Aortic smooth muscle cell (primary cell): ENCODE results near the gene PAMR1. TPM values are rescaled to one million over a fixed set of nuclear protein-coding genes. Genes with fewer than 3 reads are reported as not detected.

Experiments
- total RNA-seq: library from RNA; depleted of rRNA; stranded (reverse); fragments of >200 nt; gene quantifications from 2 replicates; pipeline ENCODE4 v1.2.3, GENCODE V29; 2014

The PAMR1 gene, protein sequence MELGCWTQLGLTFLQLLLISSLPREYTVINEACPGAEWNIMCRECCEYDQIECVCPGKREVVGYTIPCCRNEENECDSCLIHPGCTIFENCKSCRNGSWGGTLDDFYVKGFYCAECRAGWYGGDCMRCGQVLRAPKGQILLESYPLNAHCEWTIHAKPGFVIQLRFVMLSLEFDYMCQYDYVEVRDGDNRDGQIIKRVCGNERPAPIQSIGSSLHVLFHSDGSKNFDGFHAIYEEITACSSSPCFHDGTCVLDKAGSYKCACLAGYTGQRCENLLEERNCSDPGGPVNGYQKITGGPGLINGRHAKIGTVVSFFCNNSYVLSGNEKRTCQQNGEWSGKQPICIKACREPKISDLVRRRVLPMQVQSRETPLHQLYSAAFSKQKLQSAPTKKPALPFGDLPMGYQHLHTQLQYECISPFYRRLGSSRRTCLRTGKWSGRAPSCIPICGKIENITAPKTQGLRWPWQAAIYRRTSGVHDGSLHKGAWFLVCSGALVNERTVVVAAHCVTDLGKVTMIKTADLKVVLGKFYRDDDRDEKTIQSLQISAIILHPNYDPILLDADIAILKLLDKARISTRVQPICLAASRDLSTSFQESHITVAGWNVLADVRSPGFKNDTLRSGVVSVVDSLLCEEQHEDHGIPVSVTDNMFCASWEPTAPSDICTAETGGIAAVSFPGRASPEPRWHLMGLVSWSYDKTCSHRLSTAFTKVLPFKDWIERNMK
- total RNA-seq: 62.4 and 355 TPM in 2 replicates

DNA sequence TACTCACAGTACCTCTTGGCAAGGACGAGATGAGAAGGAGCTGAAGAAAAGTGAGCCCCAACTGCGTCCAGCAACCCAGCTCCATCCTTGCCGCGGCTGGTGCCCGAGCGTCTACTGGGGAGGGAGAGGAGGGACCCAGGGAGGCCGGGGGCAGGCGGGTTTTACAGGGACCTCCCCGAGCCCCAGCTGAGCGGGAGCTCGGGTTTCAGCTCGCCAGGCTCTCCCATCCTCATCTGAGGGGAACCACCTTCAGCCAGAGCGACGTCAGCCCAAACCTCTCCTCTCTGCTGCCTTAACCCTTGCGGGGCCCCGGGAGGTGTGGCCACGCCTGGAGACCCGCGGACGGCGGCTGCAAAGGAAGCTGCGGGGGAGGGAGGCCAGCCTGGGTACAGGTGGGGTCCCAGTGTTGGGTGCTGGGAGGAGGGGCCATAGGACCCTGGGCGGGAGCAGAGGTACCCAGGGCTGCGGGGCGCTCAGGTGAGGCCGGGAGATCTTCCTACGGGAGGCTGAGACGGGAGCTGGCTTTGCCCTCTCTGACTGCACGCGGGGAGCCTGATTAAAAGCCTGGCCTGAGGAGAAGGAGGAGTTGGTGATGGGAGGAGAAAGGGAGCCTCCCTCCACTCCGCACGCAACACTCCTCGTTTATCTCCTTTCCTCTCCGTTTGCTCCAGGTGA is at the start of gene PAMR1:
Gene PAMR1, minus strand, starts transcription at position 116 of the 675 bp plus-strand sequence. Its CDS starts 31 bp downstream, at position 85.

DNA sequence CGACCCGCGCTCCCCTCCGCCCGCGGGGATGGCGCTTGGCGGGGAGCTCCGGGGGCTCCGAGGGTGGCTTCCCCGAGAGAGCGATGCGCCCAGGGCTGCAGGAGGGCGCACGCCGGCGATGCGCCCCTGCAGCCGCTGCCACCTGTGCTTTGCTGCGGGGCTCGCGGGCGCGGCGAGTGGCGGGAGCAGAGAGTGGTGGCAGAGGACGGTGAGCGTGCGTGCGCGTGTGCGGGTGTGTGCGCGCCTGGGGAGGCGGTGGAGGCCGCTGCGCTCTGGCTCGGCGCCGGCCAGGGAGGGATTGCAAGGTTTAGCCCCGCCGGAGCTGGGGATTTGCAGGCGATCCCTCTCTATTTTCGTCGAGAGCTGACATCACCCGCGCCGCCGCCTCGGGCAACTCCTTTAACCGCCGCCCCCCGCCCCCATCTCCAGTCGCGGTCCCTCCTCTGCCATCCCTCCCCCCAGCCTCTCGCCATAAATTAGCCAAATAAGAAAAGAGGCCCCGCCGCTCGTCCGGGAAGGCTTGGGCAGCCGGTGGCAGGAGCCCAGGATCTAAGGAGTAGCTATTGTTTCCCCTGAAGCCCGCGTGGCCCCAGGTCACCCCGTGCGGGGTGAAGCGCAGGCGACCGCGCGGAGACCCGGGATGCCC is 106.1 kb downstream of the PAMR1 start, which contains the start of gene SLC1A2:
Gene SLC1A2, minus strand, starts transcription at position 375 of the 646 bp plus-strand sequence. CDS start 592 bp downstream, outside the sequence.

Other genes with a start within 250 kb of the PAMR1 start
- gene SLC1A2, start 106.1 kb downstream of the PAMR1 start, total RNA-seq: 1.4 and 5.4 TPM in 2 replicates
- 27.0 and 71.6 TPM in 2 replicates for gene FJX1, start 92.8 kb upstream of the PAMR1 start, total RNA-seq
- gene TRIM44, start 137.2 kb upstream of the PAMR1 start, total RNA-seq: 8.5 and 14.0 TPM in 2 replicates